Ureter (tissue), 1 donor: ENCODE data around the gene DNAJB11. TPM values are rescaled to one million over a fixed set of nuclear protein-coding genes. Genes with fewer than 3 reads are reported as not detected.
"Not testable (repeated sequence)": the region's sequence is repeated elsewhere in the genome, so short reads cannot be mapped to it uniquely, and the experiment has no call there.

ENCODE experiments used
- DNase-seq: peaks from one replicate; pipeline ENCODE4 v3.0.0-alpha.2; 2020; ENCODE audit warnings: low spot score
- total RNA-seq: library from RNA; stranded (reverse); gene quantifications from one replicate; pipeline ENCODE4 v1.2.4, GENCODE V29; 2023
- donor health status: DM: yes; HTN: yes; CAD: no.

The DNAJB11 gene
- total RNA-seq, 1 donor from 2014 or later = 30.0 TPM

DNA sequence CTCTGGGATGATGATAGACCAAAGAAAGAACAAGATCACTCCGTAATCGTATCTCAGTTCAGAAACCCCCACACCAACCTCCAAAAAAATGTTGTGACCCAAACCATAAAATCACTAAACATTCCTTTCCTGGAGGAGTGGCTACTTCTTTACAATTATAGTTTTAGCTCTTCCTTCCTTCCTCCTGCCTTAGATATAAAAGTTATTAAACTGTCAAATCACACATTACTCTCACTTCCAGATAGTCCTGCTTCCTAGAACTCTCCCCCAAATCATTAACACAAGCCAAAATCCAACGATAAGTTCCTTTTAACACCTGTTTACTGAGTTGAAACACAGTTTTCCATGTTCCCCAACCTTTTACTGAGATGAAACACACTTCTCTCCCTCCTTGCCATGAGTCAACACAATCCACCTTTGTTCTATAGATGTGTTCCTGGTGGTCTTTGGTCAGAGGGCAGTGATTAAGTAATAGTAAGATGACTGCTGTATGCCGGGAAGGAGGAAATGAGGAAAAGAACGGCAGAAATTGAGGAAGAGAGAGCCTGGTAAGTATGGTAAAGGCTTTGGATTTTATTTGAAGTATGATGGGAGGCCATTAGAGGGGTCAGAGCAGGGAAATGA lies 18.0 kb upstream of the DNAJB11 start:
- no peak for DNase-seq

DNA sequence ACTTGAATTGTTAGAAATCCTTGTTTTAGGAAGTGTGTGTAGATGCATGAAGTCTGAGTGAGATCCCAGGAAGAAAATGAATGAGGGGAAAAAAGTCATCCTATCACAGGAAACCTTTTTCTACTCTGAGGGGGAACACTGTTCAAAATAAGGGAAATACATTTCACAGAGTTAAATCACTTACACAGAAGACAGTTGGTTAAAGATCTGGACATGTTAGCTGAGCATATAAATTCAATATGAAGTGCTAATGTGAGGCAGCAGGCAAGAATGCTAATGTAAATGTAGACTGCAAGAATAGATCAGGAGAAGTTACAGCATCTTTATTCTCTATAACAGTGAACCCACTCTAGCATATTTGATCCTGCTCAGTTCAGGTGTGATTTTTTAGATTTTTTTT lies 5.9 kb upstream of the DNAJB11 start:
- no peak for DNase-seq

DNA sequence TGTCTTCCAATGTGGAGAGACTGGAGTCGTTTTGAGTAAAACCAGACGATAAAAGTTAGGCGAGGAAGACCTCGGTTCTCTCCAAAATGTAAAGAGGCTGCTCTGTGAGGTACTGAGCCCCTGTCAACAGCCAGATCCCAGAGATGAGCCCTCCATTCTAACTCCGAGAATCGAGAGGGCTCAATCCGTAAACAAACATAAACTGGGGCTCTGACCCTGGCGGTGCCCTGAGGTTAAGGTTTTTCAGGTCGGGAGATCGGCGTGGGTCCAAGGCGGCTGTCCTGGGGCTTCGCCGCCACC lies 3.8 kb upstream of the DNAJB11 start:
- no peak for DNase-seq

DNA sequence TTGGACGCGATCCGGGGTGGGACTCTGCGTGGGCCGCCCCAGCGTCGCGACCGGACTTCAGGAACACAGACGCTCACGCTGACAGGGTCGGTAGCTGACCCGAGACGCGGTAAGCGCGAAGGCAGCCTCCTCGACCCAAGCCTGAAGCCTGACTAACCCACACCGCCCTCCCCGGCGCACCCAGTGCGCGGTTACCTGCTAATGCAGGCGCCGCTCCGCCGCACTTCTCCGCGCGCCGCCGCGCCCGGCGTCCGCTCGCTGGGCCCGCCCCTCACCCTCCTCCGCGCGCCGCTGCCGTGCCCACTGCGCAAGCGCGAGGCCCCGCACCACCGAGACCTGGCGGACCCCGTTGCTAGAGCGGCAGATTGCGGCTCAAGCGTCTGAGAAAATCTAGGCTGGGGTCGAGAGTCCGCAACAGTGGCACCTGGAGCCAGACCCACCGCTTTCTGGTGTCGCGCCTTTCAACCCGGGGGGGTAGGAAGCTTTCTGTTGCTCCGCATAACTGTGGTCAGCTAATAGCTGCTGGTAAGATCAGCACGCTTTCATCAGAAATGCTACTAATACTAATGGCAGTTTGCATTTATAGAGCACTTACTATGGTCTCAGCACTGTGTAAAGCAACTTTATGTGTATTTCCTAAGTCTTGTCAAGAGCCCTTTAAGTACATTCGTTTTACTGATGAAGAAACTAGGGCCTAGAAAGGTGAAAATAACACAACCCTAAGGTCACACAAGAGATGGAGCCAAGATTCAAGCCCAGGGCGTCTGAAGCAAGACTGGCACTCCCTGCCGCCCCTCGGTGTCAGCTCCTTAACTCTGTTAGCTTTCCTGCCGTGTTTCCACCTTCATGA lies 3.2 kb upstream of the DNAJB11 start, which contains the start of gene TBCCD1:
Gene TBCCD1 (minus strand): TSS at position 268 of the 850 bp plus-strand sequence. CDS start 3,010 bp downstream, outside the sequence.
- peak; percentile 92 for DNase-seq

DNA sequence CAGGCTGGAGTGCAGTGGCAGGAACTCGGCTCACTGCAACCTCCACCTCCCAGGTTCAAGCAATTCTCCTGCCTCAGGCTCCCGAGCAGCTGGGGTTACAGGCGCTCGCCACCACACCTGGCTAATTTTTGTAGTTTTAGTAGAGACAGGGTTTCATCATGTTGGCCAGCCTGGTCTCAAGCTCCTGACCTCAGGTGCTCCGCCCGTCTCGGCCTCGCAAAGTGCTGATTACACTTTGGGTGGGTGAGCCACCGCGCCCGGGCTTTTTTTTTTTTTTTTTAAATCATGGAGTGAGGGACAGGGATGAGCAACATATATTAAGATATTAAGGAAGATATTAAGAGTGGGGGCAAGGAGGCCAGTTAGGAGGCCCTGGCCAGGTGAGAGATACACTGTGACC lies 1.2 kb upstream of the DNAJB11 start:
- not testable (repeated sequence) for DNase-seq

DNA sequence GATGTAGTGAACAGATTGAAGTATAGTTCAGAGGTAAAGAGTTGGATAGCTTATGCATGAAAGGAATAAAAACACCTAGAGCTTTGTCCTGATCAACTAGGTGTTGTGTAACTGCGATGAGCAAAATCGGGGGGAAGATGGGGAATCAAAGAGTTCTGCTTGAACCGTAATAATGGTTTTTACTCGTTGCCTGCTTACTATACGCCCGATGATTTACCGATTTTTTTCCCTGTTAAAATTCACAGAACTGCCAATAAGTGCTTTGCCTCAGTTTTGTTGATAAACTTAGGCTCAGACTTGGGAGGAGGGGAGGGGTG lies 783 bp upstream of the DNAJB11 start:
- DNase-seq = no peak

DNA sequence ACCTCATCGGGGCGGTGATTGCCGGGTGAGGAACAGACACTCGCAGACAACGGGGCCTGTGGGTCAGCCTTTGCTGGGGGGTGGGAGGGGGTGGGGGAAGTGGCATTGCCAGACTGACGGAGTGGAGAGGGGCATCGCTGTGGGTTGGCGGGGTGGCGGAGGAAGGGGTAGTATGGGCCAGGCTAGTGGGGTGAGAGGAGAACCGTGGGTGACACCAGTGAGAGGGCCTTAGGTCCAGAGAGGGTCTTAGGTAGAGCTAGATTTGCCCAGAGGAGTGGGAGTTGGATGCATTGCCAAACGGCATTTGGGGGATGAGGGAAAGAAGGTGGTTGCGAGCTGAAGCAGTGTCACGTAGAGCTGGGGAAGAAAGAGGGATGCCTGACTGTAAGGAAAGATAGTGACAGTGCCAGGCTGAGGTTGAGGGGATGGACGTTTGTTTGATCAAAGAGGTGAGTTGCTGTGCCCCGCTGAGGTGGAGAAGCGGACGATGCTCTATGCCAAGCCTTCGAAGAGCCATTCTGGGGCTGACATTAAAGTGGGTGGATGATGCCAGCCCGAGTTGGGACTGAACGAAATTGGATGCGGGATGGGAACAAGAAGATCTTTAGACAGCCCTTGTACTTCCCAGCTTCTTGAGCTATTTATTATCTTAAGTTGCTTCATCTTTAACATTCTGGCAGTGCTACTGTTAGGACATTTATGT lies 572 bp downstream of the DNAJB11 start:
- no peak for DNase-seq

DNA sequence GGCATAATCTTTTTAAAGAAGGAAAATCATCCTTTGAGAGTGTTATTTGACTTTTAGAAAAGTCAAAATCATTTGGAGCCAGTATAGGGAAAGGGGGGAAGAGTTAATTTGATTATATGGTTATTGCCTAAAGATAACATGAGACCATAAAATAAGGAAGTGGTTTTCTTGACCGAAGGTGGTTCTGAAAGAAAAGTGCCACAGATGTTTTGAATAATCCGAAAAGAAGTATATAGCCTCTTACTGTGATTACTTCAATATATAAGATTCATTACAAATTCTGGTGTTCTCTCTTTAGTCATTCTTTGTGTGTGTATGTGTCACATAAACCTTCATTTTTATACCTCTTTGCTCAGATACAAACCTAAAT lies 1.1 kb downstream of the DNAJB11 start:
- DNase-seq = no peak

DNA sequence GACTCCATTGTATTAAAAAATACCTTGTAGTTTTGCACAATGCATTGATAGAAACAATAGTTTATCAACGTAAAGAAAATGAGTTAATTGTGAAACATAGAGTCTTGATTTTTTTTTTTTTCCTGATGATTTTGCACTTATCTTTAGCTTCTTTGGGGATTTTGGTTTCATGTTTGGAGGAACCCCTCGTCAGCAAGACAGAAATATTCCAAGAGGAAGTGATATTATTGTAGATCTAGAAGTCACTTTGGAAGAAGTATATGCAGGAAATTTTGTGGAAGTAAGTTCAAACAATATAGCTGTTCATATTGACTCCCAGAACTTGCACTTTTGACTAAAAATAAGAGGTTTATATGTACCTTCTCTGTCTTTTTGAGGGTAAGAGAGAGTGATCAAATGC lies 7.0 kb downstream of the DNAJB11 start:
- DNase-seq = no peak

DNA sequence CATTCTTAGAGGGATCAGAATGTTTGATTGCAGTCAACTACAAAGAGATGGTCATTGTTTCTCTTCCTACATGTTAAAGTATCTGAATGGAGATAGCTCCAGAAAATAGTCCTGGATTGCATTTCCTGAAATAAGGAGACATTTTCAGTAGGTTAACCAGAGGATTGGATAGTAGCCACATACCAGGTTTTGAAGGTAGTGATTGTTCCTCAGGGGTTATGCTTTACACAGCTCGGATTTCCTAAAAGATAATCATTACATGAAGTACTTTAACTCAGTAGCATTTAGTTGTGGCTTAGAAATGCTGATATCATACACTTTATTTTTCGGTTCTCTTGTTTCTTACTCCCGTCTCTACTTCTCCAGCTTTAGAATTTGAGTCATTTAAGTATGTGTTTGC lies 10.3 kb downstream of the DNAJB11 start:
- DNase-seq = no peak

DNA sequence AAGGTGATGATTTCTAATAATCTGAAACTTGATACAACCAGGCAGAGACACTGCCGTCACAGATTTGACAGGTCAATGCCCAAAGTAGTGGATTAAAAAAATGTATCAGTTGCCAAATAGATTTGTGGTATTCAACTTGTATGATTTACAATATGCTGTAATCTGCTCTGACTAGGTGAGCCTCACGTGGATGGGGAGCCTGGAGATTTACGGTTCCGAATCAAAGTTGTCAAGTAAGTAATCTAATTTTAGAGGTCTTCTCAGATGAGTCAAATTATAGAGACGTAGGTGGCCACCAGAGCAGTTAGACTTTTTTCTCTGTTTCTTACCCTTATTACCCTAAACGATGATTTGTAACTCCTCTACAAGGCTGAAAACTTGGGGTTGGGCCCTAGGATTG lies 12.0 kb downstream of the DNAJB11 start:
- DNase-seq = no peak

DNA sequence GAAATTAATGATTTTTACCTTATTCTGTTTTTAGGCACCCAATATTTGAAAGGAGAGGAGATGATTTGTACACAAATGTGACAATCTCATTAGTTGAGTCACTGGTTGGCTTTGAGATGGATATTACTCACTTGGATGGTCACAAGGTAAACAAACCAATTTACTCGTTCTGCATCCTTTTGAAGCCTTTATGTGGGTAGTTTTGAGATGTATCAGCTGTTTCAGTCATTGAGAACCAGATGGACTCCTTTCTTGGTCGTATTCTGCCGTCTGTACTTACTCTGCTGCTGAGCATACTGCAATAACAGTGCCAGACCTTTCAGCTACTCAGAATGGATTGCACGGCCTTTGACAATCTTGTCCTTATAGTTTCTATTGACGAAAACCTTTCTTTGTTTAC lies 13.3 kb downstream of the DNAJB11 start:
- no peak for DNase-seq

DNA sequence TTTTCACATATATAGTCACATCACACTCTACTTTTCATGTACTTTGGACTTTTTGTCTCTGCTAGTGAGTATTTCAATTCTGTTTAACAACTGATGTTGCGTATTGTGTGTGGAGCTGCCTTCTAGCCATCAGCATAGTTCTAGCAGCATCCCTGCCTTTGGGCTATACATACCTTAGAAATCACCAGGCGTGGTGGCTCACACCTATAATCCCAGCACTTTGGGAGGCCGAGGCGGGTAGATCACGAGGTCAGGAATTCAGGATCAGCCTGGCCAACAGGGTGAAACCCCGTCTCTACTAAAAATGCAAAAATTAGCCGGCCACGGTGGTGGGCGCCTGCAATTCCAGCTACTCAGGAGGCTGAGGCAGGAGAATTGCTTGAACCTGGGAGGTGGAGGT lies 15.7 kb downstream of the DNAJB11 start:
- not testable (repeated sequence) for DNase-seq

DNA sequence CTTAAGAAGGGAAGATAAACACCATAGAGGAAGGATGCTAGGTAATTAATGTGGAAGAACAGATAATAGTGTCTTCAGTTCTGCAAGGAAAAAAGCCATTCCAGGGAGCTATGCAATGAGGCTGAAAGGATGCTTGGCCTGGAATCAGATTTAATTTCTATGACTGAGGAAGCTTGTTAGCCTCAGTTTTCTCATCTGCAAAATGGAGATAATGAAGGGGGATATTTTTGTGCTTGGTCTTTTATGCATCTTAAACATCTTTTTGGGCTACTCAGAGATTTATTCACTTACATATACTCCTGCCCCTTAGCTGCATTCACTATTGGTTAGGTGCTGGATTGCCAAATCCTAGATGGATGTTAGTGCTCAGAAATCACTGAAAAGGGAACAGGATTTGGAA lies 16.7 kb downstream of the DNAJB11 start:
- no peak for DNase-seq

DNA sequence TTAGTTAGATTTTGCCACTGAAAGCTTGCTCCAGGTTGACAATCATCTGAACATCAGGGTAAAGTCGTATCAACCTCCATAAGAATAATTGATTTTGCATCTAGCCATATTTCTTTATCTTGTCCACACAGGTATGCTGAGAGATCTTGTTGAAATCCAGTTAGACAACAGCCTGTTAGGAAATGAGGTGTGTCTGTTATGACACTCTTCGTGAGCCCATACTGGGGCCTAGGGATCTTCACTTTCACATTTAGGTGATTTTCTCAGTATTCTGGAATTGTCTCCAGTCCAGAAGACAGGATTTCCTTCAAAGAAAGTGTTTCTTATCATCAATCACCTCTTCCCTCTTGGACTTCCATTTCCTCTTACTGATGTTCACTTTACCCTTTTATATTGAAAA lies 18.1 kb downstream of the DNAJB11 start:
- no peak for DNase-seq

DNA sequence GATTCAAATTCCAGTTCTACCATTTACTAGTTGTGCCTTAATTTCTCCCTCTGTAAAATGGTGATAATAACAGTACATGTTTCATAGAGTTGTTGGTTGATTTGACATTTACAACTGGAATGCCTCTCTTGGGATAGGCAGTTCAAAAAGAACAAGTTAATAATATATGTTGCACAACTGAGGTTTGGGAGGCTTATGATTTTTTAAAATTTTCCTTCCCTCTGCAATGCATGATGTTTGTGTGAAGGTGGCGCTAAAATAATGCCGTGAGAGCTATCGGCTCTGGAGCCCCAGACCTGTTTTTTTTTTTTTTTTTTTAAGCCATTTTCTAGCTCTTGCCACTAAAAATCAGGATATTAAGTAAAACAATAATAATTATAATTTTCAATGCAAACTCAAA lies 18.6 kb downstream of the DNAJB11 start:
- DNase-seq = no peak

DNA sequence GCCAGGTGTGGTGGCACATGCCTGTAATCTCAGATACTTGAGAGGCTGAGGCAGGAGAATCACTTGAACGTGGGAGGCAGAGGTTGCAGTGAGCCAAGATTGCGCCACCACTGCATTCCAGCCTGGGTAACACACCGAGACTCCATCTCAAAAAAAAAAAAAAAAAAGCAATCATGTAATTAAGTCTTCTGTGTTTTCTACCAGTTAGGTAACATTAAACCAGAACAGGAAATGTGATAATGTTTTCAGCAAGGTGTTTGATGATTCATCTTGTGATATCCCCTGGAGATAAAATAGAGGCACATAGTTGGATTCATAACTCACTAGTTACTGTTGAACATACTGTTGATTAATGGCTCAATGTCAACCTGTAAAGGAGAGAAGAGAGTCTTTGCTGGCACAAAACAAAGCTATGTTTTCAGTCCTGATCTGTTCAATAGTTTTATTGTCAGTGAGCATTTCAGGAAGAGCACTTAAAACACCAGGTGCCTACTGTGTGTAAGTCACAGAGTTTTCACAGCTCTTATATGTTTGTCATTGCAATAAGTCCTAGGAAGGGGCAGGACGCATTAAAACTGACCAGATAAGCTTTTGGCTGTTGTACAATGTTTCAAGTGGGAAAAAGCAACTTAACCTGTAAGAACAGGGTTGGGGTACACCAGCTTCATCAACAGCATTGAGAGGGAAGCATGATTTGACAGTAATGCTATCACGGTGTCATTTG lies 19.5 kb downstream of the DNAJB11 start:
- no peak for DNase-seq

DNA sequence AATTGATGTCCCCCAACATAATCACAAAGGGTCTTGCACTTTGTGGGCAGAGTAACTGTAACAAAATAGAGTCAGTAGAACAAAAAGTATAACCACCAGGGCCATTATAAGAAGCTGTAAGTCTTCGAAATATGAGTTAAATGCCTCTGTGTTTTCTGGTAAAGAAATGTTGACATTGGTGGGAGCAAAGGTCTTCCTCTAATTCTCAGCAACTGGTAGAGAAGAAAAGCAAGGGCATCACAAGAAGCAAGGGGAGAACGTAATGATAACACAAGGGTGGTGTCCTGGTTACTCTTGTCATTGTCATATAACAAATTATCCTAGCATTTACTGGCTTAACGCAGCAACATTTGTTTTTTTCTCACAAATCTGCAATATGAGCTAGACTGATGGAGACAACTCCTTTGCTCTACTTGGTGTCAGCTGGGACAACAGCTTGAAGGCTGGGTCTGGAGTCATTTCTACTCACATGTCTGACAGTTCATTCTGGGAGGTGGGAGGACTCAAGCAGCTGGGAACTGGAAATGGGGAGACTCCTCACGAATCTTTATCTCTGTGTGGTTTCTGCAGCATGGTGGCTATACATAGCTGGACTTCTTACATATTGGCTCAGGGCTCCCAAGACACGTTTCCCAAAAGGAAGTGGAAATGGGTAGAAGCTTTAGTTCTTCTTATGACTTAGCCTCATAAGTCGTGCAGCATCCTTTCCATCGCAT lies 20.2 kb downstream of the DNAJB11 start:
- DNase-seq = no peak

DNA sequence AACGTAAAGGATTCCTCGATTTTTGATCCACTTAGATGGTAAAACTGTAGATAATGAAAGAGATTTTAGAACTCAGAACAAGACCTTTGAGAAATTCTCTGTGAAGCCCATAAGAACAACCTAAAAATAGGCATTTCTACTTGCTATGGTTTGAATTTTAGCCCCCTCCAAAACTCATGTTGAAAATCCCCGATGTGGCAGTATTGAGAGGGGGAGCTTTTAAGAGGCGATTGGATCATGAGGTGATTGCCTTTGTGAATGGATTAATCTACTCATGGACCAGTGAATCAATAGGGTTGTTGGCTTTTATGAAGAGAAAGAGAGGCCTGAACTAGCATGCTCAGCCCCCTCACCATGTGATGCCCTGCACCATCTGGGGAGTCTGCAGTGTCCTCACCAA lies 22.2 kb downstream of the DNAJB11 start:
- DNase-seq = no peak

DNA sequence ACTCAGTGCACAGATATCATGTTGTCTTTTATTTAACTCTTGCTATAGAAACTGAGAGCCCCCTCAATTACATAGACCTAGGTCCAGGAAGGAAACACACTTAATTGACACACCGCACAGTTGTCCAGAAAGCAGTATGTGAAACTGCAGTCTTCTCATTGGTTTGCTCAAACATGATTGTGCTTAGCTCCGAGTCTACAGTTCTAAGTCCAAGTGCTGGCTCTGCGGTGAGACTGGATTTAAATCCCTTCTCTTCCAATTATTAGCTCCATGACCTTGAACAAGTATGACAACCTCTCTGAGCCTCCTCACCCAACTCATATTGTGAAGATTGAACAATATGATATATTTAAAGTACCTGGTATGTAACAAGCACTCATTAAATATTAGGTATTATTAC lies 23.3 kb downstream of the DNAJB11 start:
- DNase-seq = no peak

DNA sequence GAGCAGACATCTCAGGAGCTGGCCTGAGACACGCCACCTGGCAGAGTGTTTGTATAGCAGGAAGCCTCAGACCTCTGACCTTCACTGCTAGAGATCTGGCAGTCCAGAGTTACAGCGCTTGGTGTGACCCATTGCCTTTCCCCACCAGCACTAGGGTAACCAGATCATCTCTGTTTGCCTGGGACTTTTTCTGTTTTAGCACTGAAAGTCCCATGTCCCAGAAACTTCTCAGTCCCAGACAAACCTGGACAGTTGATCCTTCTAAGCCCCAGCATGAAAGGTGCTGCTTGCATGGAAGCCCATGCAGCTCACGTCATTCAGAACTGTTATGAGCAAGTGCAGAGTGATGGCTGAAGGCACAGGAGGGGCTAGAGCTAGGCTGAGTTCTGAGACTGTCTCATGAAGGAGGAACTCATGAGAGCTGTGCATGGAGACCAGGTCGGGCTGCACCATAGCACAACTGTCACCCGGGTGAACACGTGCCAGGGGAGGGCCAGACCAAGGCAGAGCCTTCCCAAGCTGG lies 24.1 kb downstream of the DNAJB11 start:
- no peak for DNase-seq
